Measurements from ENCODE around the gene TAGLN2. TPM values are rescaled to one million over a fixed set of nuclear protein-coding genes. Genes with fewer than 3 reads are reported as not detected.
A peak's percentile ranks its signal among the peaks of the same experiment; 100 is the strongest.

The TAGLN2 gene
- total RNA-seq, 2 donors from 2014 or later, result 97.1 to 386 TPM

GRCh38 chr1:159961636-159962035 lies 36.3 kb upstream of the TAGLN2 start:
- TF ChIP-seq, protein P1, sequence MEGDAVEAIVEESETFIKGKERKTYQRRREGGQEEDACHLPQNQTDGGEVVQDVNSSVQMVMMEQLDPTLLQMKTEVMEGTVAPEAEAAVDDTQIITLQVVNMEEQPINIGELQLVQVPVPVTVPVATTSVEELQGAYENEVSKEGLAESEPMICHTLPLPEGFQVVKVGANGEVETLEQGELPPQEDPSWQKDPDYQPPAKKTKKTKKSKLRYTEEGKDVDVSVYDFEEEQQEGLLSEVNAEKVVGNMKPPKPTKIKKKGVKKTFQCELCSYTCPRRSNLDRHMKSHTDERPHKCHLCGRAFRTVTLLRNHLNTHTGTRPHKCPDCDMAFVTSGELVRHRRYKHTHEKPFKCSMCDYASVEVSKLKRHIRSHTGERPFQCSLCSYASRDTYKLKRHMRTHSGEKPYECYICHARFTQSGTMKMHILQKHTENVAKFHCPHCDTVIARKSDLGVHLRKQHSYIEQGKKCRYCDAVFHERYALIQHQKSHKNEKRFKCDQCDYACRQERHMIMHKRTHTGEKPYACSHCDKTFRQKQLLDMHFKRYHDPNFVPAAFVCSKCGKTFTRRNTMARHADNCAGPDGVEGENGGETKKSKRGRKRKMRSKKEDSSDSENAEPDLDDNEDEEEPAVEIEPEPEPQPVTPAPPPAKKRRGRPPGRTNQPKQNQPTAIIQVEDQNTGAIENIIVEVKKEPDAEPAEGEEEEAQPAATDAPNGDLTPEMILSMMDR (IDR thresholded peaks at IDR 0.05), result no peak
- no peak for TF ChIP-seq POLR2AphosphoS5 (IDR thresholded peaks at IDR 0.05)
- WGBS, result 91% methylated on average over 15 of the region's 15 CpGs
- Histone ChIP-seq H3K4me3 (no peak overlapping the region), H3K36me3 (no peaks in the 10 kb centered on the region), H3K27ac (peak overlapping the region in 1 of 2 donors; percentile 40), H3K4me1 (replicated peaks) (no peaks in the 10 kb centered on the region), H3K27me3 (replicated peaks; ENCODE audit: insufficient read depth) (no peaks in the 10 kb centered on the region), H3K9me3 (no peaks in the 10 kb centered on the region)
- DNase-seq (ENCODE audit: low spot score), result no peak
- intact Hi-C loops (cut with DNase I), result no loop called here

DNA sequence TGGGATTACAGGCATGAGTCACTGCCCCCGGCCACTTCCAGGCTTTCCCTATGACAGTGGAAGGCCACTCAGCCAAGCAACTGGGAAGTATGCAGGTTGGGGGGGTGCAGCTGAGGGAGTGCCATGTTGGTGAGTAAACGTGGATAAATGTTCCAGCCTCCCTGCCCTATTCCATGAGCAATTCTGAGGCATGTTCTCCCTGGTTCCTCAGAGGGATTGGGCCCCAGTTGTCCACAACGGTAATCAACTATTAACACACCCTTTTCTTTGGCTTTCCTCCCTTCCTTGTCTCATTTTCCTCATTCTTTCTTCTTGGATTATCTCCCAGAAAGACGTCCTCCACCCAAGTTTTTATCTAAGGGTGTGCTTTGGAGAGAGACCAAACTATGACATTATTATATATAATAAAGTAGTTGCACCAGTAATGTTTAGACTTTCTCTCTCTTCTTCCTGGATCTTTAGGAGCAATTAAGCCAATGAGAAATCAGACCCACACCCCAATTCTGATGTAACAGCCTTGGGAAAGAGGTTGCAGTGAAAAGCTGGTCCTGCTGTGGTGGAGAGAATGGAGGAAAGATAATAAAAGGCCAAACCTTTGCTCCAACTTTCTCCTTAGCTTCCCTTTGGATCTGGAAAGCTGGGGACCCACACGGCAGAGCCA lies 35.5 kb upstream of the TAGLN2 start:
- Histone ChIP-seq H3K9me3 (no peaks in the 10 kb centered on the region), H3K36me3 (no peaks in the 10 kb centered on the region), H3K27ac (peak overlapping the region; percentile 30 to 40), H3K4me3 (no peak overlapping the region), H3K27me3 (replicated peaks; ENCODE audit: insufficient read depth) (no peaks in the 10 kb centered on the region), H3K4me1 (replicated peaks) (no peaks in the 10 kb centered on the region)
- DNase-seq (ENCODE audit: low spot score), result peak; percentile 30
- TF ChIP-seq POLR2AphosphoS5 (IDR thresholded peaks at IDR 0.05) (peak; percentile 56), POLR2A (IDR thresholded peaks at IDR 0.05) (peak; percentile 25)
- TF ChIP-seq, protein P1 (IDR thresholded peaks at IDR 0.05), result no peak
- 31% methylated on average over 5 of the region's 5 CpGs for WGBS
- intact Hi-C loops (cut with DNase I), result no loop called here

- H3K36me3 ChIP-seq, result no peaks in the 10 kb centered on the region
- no peak overlapping the region for H3K4me3 ChIP-seq
- no peaks in the 10 kb centered on the region for H3K27me3 ChIP-seq (replicated peaks; ENCODE audit: insufficient read depth)
- TF ChIP-seq POLR2AphosphoS5 (IDR thresholded peaks at IDR 0.05), result peak; percentile 4
- TF ChIP-seq, protein P1 (IDR thresholded peaks at IDR 0.05), result no peak
- peak; percentile 40 for DNase-seq (ENCODE audit: low spot score)
- intact Hi-C loops (cut with DNase I), result no loop called here
- no peaks in the 10 kb centered on the region for H3K4me1 ChIP-seq (replicated peaks)
- H3K27ac ChIP-seq, result peak overlapping the region in 1 of 2 donors; percentile 24
- 54% methylated on average over 4 of the region's 4 CpGs for WGBS
- H3K9me3 ChIP-seq, result no peaks in the 10 kb centered on the region
Measured at GRCh38 chr1:159959451-159959850, 34.1 kb upstream of the TAGLN2 start.

DNA sequence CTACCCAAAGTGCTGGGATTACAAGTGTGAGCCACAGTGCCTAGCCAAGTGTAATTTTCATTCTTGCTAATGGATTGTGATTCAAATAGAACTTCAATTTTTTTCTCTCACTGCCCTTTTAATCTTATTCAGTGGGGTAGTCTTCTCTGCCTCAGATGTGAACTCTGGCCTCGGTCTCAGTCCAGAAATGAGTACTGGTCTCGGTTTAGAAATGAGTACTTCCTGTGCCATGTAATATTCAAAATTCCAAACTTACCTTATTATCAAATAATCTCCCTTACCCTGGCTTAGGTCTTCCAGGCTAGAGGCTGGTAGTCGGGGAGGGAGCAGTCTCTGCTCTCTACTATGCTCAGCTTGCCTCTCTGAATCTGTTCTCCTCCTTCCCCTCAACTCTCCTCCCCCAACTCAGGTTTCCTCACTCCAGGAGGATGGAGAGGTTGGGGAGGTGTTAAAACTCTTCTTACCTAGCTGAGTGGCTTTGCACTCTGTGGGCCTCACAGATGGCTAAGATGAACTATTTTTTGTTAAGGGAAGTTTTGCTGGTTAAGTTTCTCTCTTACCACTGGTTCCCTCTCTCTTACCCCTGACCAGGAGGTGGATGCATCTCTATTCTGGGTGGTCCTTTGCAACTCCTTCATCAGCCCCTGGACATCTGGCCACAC lies 33.5 kb upstream of the TAGLN2 start:
- no peaks in the 10 kb centered on the region for H3K27me3 ChIP-seq (replicated peaks; ENCODE audit: insufficient read depth)
- TF ChIP-seq POLR2AphosphoS5 (IDR thresholded peaks at IDR 0.05) (no peak), POLR2A (IDR thresholded peaks at IDR 0.05) (no peak)
- TF ChIP-seq, protein P1 (IDR thresholded peaks at IDR 0.05), result no peak
- 48% methylated on average over 3 of the region's 3 CpGs for WGBS
- no peaks in the 10 kb centered on the region for H3K9me3 ChIP-seq
- DNase-seq (ENCODE audit: low spot score), result no peak
- H3K36me3 ChIP-seq, result no peaks in the 10 kb centered on the region
- no peaks in the 10 kb centered on the region for H3K4me1 ChIP-seq (replicated peaks)
- intact Hi-C loops (cut with DNase I), result no loop called here
- no peak overlapping the region for H3K4me3 ChIP-seq
- H3K27ac ChIP-seq, result peak overlapping the region in 1 of 2 donors; percentile 24

DNA sequence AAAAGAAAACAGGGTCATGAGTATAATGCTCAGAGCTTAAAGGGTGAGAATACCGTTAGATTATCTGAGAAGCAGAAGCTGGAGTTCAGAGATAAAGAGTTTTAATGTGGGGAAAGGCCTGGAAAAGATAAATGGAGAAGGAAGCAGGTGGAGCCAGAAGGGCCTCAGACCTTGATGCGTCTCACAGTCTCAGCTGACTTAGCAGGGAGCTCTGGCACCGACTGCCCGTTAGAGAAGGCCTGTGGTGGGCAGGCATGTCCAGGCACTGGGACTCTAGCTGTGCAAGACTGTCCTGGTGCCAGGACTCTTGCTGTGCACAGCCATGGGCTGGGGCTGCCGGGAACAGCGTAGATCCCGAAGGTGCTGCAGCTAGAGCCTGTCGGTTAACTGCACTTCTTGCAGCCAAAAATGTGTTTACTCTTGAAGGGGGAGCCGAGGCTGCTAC lies 32.5 kb upstream of the TAGLN2 start:
- Histone ChIP-seq H3K4me1 (replicated peaks) (no peaks in the 10 kb centered on the region), H3K9me3 (no peaks in the 10 kb centered on the region), H3K27me3 (replicated peaks; ENCODE audit: insufficient read depth) (no peaks in the 10 kb centered on the region), H3K4me3 (no peak overlapping the region), H3K36me3 (no peaks in the 10 kb centered on the region), H3K27ac (peak overlapping the region in 1 of 2 donors; percentile 2)
- WGBS, result 23% methylated on average over 9 of the region's 9 CpGs
- TF ChIP-seq, protein P1 (IDR thresholded peaks at IDR 0.05), result peak in 1 of 4 experiments; percentile 14
- TF ChIP-seq POLR2AphosphoS5 (IDR thresholded peaks at IDR 0.05) (peak; percentile 87), POLR2A (IDR thresholded peaks at IDR 0.05) (no peak)
- DNase-seq (ENCODE audit: low spot score), result peak; percentile 88
- intact Hi-C loops (cut with DNase I), result no loop called here

All from prostate gland (tissue), 2 donors.